Measurements from ENCODE around the gene ATAT1. TPM values are rescaled to one million over a fixed set of nuclear protein-coding genes. Genes with fewer than 3 reads are reported as not detected.
A peak's percentile ranks its signal among the peaks of the same experiment; 100 is the strongest.

Gene ATAT1
- total and polyA plus RNA-seq, 2 of the 13 experiments (the other 11 are each of a cell fraction or from before 2014, with no cell fraction given), result 9.2 to 23.6 TPM

DNA sequence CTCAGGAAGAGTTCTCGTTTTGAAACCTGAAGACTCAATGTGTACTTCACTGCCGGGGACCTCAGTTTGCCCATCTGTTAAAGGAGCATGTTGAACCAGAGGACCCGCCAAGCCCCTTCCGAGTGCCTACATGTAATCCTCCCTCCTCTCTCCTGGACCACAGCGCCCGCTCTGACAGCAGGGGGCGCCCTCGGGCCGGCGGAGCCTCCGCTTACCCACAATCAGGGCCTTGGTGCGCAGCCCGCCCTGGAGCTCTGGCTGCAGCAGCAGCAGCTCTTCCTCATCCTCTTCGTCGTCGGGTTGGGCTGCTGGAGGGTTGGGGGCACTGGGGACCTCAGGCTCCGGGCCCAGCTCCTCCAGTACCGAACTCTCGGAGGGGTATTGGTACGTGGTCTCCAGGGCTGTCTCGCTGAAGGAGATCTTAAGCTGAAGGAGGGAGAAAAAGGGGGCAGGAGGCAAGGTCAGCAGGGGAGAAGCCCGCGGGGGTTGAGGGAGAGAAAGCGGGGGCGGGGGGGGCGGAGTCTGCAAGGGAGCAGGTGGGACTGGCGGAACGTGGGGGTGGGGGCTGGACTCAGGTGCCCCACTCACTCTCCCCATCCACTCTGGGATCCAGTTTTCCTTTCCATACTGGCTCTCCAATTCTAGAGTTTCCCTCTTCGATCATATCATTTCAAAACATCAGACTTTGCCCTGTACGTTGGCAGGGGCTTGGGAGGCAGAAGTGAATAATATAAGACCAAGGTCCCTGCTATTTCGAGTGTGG, 52.5 kb downstream of the ATAT1 start (continued):
- TF ChIP-seq ZNF263 (CRISPR knock-in tag; IDR thresholded peaks at IDR 0.05), result peak; percentile 87
- no peak for TF ChIP-seq ZNF564 (CRISPR knock-in tag; IDR thresholded peaks at IDR 0.05)
- TF ChIP-seq, protein P1, sequence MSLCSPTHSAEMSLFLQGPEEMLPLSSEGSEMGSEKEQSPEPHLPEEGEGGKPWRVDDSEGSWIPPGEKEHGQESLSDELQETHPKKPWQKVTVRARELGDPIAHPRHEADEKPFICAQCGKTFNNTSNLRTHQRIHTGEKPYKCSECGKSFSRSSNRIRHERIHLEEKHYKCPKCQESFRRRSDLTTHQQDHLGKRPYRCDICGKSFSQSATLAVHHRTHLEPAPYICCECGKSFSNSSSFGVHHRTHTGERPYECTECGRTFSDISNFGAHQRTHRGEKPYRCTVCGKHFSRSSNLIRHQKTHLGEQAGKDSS (CRISPR knock-in tag; IDR thresholded peaks at IDR 0.05; ENCODE audit: borderline replicate concordance, low read depth), result peak; percentile 43; the same call in 1 of the 2 replicates
- TF ChIP-seq FOXA1 (IDR thresholded peaks at IDR 0.05), result no peak
- peak; percentile 37; the same call in 1 of the 2 replicates for TF ChIP-seq FOXA1 (CRISPR knock-in tag; IDR thresholded peaks at IDR 0.05)
- TF ChIP-seq, protein P2, sequence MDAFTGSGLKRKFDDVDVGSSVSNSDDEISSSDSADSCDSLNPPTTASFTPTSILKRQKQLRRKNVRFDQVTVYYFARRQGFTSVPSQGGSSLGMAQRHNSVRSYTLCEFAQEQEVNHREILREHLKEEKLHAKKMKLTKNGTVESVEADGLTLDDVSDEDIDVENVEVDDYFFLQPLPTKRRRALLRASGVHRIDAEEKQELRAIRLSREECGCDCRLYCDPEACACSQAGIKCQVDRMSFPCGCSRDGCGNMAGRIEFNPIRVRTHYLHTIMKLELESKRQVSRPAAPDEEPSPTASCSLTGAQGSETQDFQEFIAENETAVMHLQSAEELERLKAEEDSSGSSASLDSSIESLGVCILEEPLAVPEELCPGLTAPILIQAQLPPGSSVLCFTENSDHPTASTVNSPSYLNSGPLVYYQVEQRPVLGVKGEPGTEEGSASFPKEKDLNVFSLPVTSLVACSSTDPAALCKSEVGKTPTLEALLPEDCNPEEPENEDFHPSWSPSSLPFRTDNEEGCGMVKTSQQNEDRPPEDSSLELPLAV (CRISPR knock-in tag; conservative IDR thresholded peaks at IDR 0.05; ENCODE audit: low read depth), result no peak
- TF ChIP-seq ZNF224 (CRISPR knock-in tag; IDR thresholded peaks at IDR 0.05), result no peak
- TF ChIP-seq DR1 (CRISPR knock-in tag; IDR thresholded peaks at IDR 0.05), result no peak
- no peak for TF ChIP-seq CAMTA2 (CRISPR knock-in tag; IDR thresholded peaks at IDR 0.05; ENCODE audit: borderline replicate concordance)
- TF ChIP-seq, protein P3, sequence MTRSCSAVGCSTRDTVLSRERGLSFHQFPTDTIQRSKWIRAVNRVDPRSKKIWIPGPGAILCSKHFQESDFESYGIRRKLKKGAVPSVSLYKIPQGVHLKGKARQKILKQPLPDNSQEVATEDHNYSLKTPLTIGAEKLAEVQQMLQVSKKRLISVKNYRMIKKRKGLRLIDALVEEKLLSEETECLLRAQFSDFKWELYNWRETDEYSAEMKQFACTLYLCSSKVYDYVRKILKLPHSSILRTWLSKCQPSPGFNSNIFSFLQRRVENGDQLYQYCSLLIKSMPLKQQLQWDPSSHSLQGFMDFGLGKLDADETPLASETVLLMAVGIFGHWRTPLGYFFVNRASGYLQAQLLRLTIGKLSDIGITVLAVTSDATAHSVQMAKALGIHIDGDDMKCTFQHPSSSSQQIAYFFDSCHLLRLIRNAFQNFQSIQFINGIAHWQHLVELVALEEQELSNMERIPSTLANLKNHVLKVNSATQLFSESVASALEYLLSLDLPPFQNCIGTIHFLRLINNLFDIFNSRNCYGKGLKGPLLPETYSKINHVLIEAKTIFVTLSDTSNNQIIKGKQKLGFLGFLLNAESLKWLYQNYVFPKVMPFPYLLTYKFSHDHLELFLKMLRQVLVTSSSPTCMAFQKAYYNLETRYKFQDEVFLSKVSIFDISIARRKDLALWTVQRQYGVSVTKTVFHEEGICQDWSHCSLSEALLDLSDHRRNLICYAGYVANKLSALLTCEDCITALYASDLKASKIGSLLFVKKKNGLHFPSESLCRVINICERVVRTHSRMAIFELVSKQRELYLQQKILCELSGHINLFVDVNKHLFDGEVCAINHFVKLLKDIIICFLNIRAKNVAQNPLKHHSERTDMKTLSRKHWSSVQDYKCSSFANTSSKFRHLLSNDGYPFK (CRISPR knock-in tag; IDR thresholded peaks at IDR 0.05; ENCODE audit: borderline replicate concordance), result no peak; the same call in 1 of the 2 replicates
- TF ChIP-seq ZNF616 (CRISPR knock-in tag; IDR thresholded peaks at IDR 0.05; ENCODE audit: low read depth), result no peak
- peak; percentile 80 for TF ChIP-seq ZMYM3 (CRISPR knock-in tag; IDR thresholded peaks at IDR 0.05)
- TF ChIP-seq, protein P4, sequence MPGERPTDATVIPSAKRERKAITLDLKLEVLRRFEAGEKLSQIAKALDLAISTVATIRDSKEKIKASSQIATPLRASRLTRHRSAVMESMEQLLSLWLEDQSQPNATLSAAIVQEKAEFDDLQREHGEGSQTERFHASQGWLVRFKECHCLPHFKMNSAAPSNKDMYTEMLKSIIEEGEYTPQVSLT (CRISPR knock-in tag; IDR thresholded peaks at IDR 0.05; ENCODE audit: borderline replicate concordance, low read depth), result no peak
- no peak for TF ChIP-seq GLI4 (CRISPR knock-in tag; IDR thresholded peaks at IDR 0.05; ENCODE audit: borderline replicate concordance)
- TF ChIP-seq, protein P5, sequence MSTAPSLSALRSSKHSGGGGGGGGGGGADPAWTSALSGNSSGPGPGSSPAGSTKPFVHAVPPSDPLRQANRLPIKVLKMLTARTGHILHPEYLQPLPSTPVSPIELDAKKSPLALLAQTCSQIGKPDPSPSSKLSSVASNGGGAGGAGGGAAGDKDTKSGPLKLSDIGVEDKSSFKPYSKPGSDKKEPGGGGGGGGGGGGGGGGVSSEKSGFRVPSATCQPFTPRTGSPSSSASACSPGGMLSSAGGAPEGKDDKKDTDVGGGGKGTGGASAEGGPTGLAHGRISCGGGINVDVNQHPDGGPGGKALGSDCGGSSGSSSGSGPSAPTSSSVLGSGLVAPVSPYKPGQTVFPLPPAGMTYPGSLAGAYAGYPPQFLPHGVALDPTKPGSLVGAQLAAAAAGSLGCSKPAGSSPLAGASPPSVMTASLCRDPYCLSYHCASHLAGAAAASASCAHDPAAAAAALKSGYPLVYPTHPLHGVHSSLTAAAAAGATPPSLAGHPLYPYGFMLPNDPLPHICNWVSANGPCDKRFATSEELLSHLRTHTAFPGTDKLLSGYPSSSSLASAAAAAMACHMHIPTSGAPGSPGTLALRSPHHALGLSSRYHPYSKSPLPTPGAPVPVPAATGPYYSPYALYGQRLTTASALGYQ (CRISPR knock-in tag; IDR thresholded peaks at IDR 0.05), result no peak
- TF ChIP-seq RARA (CRISPR knock-in tag; IDR thresholded peaks at IDR 0.05), result peak; percentile 31; the same call in 1 of the 2 replicates
- TF ChIP-seq AGO2 (optimal IDR thresholded peaks at IDR 0.05; ENCODE audit: low read depth, low read length), result no peak
- TF ChIP-seq NCOA5 (CRISPR knock-in tag; IDR thresholded peaks at IDR 0.05), result no peak
- TF ChIP-seq SNAPC2 (CRISPR knock-in tag; IDR thresholded peaks at IDR 0.05), result peak; percentile 79; the same call in 1 of the 2 replicates
- TF ChIP-seq, protein P6, sequence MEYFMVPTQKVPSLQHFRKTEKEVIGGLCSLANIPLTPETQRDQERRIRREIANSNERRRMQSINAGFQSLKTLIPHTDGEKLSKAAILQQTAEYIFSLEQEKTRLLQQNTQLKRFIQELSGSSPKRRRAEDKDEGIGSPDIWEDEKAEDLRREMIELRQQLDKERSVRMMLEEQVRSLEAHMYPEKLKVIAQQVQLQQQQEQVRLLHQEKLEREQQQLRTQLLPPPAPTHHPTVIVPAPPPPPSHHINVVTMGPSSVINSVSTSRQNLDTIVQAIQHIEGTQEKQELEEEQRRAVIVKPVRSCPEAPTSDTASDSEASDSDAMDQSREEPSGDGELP (IDR thresholded peaks at IDR 0.05; ENCODE audit: borderline replicate concordance, low read depth), result no peak
- no peak for TF ChIP-seq ZNF766 (CRISPR knock-in tag; IDR thresholded peaks at IDR 0.05; ENCODE audit: borderline replicate concordance)
